Measurements from ENCODE around the gene NUP88. TPM values are rescaled to one million over a fixed set of nuclear protein-coding genes. Genes with fewer than 3 reads are reported as not detected.
"Not testable (repeated sequence)": the region's sequence is repeated elsewhere in the genome, so short reads cannot be mapped to it uniquely, and the experiment has no call there.

NUP88 gene
- polyA plus RNA-seq (ENCODE audit: insufficient read length), result 91.8 TPM
- long read RNA-seq, donor 1, partial matches to known transcripts, result 28 of 100 reads
- long read RNA-seq, donor 1, other reads (novel, unspliced or antisense), result 66 of 100 reads
- long read RNA-seq, donor 2, partial matches to known transcripts, result 19 of 29 reads
- long read RNA-seq, donor 2, other reads (novel, unspliced or antisense), result 7 of 29 reads
- long read RNA-seq, donor 3, partial matches to known transcripts, result 26 of 66 reads
- long read RNA-seq, donor 3, other reads (novel, unspliced or antisense), result 36 of 66 reads
- long read RNA-seq, donor 4, partial matches to known transcripts, result 0 of 2 reads
- long read RNA-seq, donor 4, other reads (novel, unspliced or antisense), result 0 of 2 reads
- long read RNA-seq, donor 5, transcript NUP88-207 (17 exons, 2,916 nt), result major isoform, 7 of 10 reads
- long read RNA-seq, donor 5, partial matches to known transcripts, result 0 of 10 reads
- long read RNA-seq, donor 5, other reads (novel, unspliced or antisense), result 0 of 10 reads
- long read RNA-seq, donor 6, transcript NUP88-207 (17 exons, 2,916 nt), result major isoform, 6 of 11 reads
- long read RNA-seq, donor 6, partial matches to known transcripts, result 0 of 11 reads
- long read RNA-seq, donor 6, other reads (novel, unspliced or antisense), result 0 of 11 reads
- long read RNA-seq, donor 7, partial matches to known transcripts, result 17 of 22 reads
- long read RNA-seq, donor 7, other reads (novel, unspliced or antisense), result 0 of 22 reads
- long read RNA-seq, donor 8, partial matches to known transcripts, result 0 of 7 reads
- long read RNA-seq, donor 8, other reads (novel, unspliced or antisense), result 0 of 7 reads

- peak; percentile 98 for DNase-seq
These were observed at the start of gene NUP88 for GRCh38 chr17:5419356-5419958. NUP88 (minus strand) TSS chr17:5419662; CDS start chr17:5419650, 12 bp downstream.

- no peak for DNase-seq
These were observed 48.6 kb upstream of the NUP88 start for GRCh38 chr17:5468075-5468473.

GRCh38 chr17:5467416-5467815, 48.0 kb upstream of the NUP88 start:
- no peak for DNase-seq

- no peak for DNase-seq
These were observed 46.8 kb upstream of the NUP88 start for GRCh38 chr17:5466295-5466694.

DNA sequence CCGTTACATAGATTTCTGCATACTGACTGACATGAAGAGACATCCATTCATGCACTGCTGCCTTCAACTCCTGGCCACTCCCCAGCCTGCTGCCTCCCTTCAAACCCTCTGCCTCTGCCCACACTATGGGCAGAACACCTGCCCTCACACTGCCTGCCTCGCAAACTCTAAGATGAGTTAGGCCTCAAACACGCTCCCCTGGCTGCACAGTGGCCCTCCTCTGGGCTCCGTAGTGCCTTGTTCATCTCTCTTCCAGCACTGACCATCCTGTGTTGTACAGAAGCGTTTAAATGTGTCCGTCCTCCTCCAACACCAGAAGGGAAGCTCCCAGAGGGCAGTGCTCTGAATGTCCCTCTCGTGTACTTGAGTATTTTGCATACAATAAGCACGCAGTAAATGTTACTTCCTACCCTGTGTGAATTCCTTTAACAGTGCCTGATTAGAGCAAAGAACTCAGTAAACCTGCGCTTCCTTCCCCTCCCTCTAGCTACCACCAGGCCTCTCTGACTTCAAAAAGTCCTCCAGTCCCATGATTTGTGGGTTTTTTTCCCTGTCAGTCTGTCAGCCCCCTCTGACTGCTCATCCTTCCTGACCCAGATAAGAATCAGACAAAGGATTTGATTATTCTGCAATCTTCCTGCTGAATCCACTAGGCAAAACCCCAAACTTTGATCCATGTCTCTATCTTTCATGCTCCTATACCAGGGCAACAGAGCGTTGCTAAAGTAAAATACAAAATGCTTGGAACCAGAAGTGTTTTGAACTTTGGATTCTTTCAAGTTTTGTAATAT, 45.5 kb upstream of the NUP88 start:
- DNase-seq, result no peak

DNA sequence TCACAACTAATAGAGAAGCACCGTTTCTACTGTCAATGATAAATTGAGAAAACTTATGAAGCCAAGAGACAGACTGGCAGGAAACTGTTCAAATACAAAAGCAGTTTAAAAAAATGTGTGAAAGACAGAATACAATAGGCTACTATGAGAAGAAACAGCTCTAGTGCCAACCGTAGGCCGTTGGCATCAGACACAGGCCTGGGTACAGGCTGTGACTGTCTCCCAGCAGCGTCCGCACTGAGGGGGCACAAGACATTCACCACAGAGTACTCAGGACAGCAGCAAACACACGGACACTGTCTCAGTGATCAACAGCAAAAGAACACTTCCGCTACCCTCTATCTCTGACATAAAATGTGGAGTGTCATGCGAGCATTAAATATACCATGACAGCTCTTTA, 27.3 kb upstream of the NUP88 start:
- no peak for DNase-seq

- no peak for DNase-seq
These were observed 24.7 kb upstream of the NUP88 start for GRCh38 chr17:5444209-5444608.

- no peak for DNase-seq
These were observed 24.3 kb upstream of the NUP88 start for GRCh38 chr17:5443728-5444127.

GRCh38 chr17:5439446-5439764, 19.9 kb upstream of the NUP88 start:
- DNase-seq, result no peak

DNA sequence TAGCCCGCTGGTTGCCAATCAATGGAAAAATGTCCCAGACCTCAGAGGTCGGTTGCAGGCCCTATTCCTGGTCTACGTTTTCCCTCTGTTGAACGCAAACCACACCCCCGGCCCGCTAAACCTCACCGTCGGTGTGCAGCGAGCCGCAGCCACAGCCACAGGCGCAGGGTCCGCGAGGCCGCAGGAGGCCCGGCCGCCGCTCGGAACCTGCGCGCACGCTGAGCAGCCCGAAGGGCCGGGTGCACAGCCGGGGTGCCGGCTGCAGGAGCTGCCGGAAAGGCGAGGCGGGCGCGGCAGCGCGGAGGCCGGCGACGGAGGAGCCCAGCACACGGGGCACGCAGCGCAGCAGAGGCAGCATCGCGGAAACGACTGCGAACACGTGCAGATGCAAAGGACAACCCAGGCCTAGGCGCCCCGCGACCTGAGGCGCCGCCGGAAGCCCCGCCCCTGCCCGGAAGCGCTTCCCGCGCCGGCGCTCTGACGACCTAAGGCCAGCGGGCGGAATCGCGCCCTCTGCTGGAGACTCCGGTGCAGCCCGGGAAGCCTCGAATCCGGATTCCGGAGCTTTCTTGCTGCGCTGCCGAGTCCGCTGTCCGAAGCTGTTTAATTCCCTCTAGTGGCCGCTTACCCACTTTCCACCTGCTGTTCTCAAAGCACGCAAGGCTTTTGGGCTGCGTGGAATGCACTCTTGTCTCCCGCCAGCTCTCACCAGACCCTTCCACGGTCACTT, 19.4 kb upstream of the NUP88 start, which contains the start of gene C1QBP:
Gene C1QBP (minus strand): TSS at position 440 of the 730 bp plus-strand sequence. CDS start 82 bp downstream, at position 358.
- DNase-seq, result peak; percentile 93

GRCh38 chr17:5437721-5438317, 18.4 kb upstream of the NUP88 start:
- no peak for DNase-seq

GRCh38 chr17:5435781-5436315, 16.4 kb upstream of the NUP88 start:
- DNase-seq, result not testable (repeated sequence)

DNA sequence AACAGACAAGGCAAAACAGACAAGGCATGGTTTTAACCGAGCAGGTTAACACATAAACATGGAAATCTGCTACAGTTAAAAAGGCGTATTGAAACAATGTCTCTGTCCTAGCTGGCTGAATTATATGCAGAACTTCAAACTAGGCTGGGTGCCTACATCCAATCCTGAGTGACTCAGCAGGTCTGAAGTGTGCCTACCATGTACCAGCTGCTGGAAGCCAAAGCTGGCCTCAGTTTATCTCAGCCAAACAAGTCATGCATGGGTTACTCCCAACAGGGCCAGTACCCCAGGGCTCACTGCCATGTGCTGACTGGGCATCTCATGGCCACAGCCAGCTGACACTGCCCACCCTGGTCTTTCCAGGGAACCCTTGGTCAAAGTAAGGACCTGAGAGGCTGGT, 15.5 kb upstream of the NUP88 start:
- DNase-seq, result no peak

- no peak for DNase-seq
These were observed 12.6 kb upstream of the NUP88 start for GRCh38 chr17:5431949-5432556.

DNA sequence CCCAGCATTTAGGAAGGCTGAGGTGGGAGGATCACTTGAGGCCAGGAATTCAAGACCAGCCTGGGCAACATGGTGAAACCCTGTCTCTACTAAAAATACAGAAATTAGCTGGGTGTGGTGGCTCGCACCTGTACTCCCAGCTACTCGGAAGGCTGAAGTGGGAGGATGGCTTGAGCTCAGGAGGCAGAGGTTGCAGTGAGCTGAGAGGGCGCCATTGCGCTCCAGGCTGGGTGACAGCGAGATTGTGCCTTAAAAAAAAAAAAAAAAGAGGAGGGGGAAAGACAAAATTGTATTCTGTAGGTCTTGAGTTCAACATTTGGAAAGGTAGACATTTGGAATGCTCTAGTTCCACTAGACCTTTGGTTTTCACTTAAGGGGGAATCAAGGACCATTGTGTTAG, 11.8 kb upstream of the NUP88 start:
- not testable (repeated sequence) for DNase-seq

- DNase-seq, result no peak
These were observed 11.0 kb upstream of the NUP88 start for GRCh38 chr17:5430413-5430999.

- no peak for DNase-seq
These were observed 9.9 kb upstream of the NUP88 start for GRCh38 chr17:5429191-5429887.

- no peak for DNase-seq
These were observed 6.4 kb upstream of the NUP88 start for GRCh38 chr17:5425826-5426225.

DNA sequence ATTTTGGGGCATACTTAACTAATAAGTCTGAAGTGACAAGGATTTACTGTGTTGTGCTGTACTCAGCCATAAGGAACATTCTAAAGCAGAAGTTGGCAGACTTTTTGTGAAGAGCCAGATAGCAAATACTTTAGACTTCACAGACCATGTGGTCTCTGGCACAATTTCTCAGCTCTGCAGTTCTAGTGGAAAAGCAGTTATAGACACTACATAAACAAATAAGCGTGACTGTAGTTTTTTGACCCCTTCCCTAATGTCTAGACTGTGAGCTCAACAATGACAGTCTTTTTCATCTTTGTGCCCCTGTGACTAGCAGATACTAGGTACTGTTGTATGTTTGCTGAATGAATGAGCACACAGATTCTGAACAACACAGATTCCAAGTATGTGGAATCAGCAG, 5.4 kb upstream of the NUP88 start:
- DNase-seq, result no peak
